HepG2 (cell line): Measurements from ENCODE around the gene ACSL3.

ENCODE experiments used
- CHD2 ChIP-seq: IDR thresholded peaks from 2 replicates; pipeline ENCODE4 v1.6.1; 2011; ENCODE audit warnings: low read depth, low read length, improper control_type of control experiment
- MTF2 ChIP-seq: sonication (generic); formaldehyde crosslinking; IDR thresholded peaks from 2 replicates; pipeline ENCODE4 v1.5.0; 2020; ENCODE audit warnings: missing genetic modification reagents, borderline replicate concordance
- PREB ChIP-seq: sonication (generic); formaldehyde crosslinking; IDR thresholded peaks from 2 replicates; pipeline ENCODE4 v1.4.0; 2020; ENCODE audit warnings: missing genetic modification reagents
- ZNF576 ChIP-seq: sonication (generic); formaldehyde crosslinking; IDR thresholded peaks from 2 replicates; pipeline ENCODE4 v1.4.0; 2020; ENCODE audit warnings: mild to moderate bottlenecking, missing genetic modification reagents

- TF ChIP-seq ZNF576 = no peak
- TF ChIP-seq PREB (CRISPR knock-in tag) = no peak
- TF ChIP-seq CHD2 = no peak
- TF ChIP-seq MTF2 (CRISPR knock-in tag) = no peak
These were observed 61.4 kb downstream of the ACSL3 start for GRCh38 chr2:222922019-222922800.
